Panc1 (cell line): Measurements from ENCODE around the gene ELMO2. TPM values are rescaled to one million over a fixed set of nuclear protein-coding genes. Genes with fewer than 3 reads are reported as not detected.

Experiments
- ATAC-seq: fragments of 200-7000 bp; cut with Tn5 transposase; 2 replicates; pipeline ENCODE4 v1.9.1; 2020; ENCODE audit warnings: mild to moderate bottlenecking, moderate library complexity
- BruUV-seq: library from RNA; stranded (reverse); fragments of 400-500 nt; replicated peaks from 2 replicates; lab custom pipeline; 2021; lab: Mats Ljungman, UMichigan
- CTCF ChIA-PET: fragments of 300-600 bp; sonication (Branson Sonifier 250); formaldehyde crosslinking; loops from one replicate; lab custom pipeline; 2022; ENCODE audit warnings: antibody characterized with exemption; lab: Charles Lee
- POLR2A ChIA-PET: fragments of 300-600 bp; sonication (Branson Sonifier 250); formaldehyde crosslinking; loops from one replicate; lab custom pipeline; 2022; ENCODE audit warnings: antibody characterized with exemption; lab: Charles Lee
- DNase-seq: peaks from one replicate; pipeline ENCODE4 v3.0.0-alpha.2; 2010; ENCODE audit warnings: low read depth, low spot score
- H3K27ac ChIP-seq: 2 replicates; pipeline ENCODE4 v1.5.1; 2011; ENCODE audit warnings: mild to moderate bottlenecking, low read length, inconsistent platforms
- H3K27me3 ChIP-seq: fragments of 200-500 bp; sonication (Bioruptor generic); 2 replicates; pipeline ENCODE4 v1.6.0; 2014; ENCODE audit warnings: low read length, inconsistent platforms; ENCODE audit not compliant: control insufficient read depth, insufficient read depth
- H3K36me3 ChIP-seq: fragments of 200-500 bp; sonication (Bioruptor generic); 2 replicates; pipeline ENCODE4 v1.5.1; 2014; ENCODE audit warnings: inconsistent platforms, mild to moderate bottlenecking, low read length, moderate library complexity; ENCODE audit not compliant: control insufficient read depth, insufficient read depth
- H3K4me1 ChIP-seq: 2 replicates; pipeline ENCODE4 v1.5.1; 2011; ENCODE audit warnings: inconsistent platforms, mild to moderate bottlenecking, low read length, moderate library complexity; ENCODE audit not compliant: control insufficient read depth, insufficient read depth
- H3K4me3 ChIP-seq, 2 experiments: 2 replicates each; pipeline ENCODE4 v1.5.1; 2011 to 2012; ENCODE audit warnings: low read depth in 2 of 2, low read length in 2 of 2, mild to moderate bottlenecking in 2 of 2, inconsistent platforms in 1 of 2, moderate library complexity in 1 of 2
- H3K9me3 ChIP-seq: fragments of 200-500 bp; sonication (Bioruptor generic); 2 replicates; pipeline ENCODE4 v1.5.1; 2014; ENCODE audit warnings: low read depth, mild to moderate bottlenecking, inconsistent platforms, low read length, moderate library complexity; ENCODE audit not compliant: control insufficient read depth, insufficient read depth
- CTCF ChIP-seq: fragments of 450-650 bp; IDR thresholded peaks from 2 replicates; pipeline ENCODE4 v1.5.1; 2017; ENCODE audit warnings: mild to moderate bottlenecking
- POLR2AphosphoS5 ChIP-seq: IDR thresholded peaks from 2 replicates; pipeline ENCODE4 v1.6.1; 2012; ENCODE audit warnings: mild to moderate bottlenecking, low read depth, low read length, moderate library complexity
- SIN3A ChIP-seq: IDR thresholded peaks from 2 replicates; pipeline ENCODE4 v1.6.1; 2012; ENCODE audit warnings: low read depth, mild to moderate bottlenecking, low read length, moderate library complexity, borderline replicate concordance; ENCODE audit not compliant: insufficient read depth
- TCF7L2 ChIP-seq: IDR thresholded peaks from 2 replicates; pipeline ENCODE4 v1.6.1; 2011; ENCODE audit warnings: mild to moderate bottlenecking, low read depth, low read length, inconsistent platforms
- in situ Hi-C: cut with HindIII; loops from 2 replicates; pipeline ENCODE4 v1.10.0; 2016; ENCODE audit warnings: low sequenced_read_pairs, low pct_unique_long_range_greater_than_20kb
- intact Hi-C: fragments of 100-400 bp; cut with micrococcal nuclease; formaldehyde crosslinking; loops from one replicate; pipeline ENCODE4 v1.10.0; 2022; ENCODE audit not compliant: unreplicated experiment
- total RNA-seq: library from RNA; stranded (reverse); gene quantifications from one replicate; pipeline ENCODE4 v1.2.1, GENCODE V29; 2021; ENCODE audit not compliant: unreplicated experiment
- TF ChIP-seq, protein P1 (sequence below), 2 experiments: IDR thresholded peaks; 2 replicates each; pipeline ENCODE4 v1.6.1; 2011 to 2012; ENCODE audit warnings: low read depth in 2 of 2, control low read depth in 1 of 2, low read length in 1 of 2, mild to moderate bottlenecking in 1 of 2, moderate library complexity in 1 of 2; ENCODE audit not compliant: insufficient read depth in 1 of 2

The ELMO2 gene
- total RNA-seq, 1 experiment from 2014 or later, result 40.4 TPM

DNA sequence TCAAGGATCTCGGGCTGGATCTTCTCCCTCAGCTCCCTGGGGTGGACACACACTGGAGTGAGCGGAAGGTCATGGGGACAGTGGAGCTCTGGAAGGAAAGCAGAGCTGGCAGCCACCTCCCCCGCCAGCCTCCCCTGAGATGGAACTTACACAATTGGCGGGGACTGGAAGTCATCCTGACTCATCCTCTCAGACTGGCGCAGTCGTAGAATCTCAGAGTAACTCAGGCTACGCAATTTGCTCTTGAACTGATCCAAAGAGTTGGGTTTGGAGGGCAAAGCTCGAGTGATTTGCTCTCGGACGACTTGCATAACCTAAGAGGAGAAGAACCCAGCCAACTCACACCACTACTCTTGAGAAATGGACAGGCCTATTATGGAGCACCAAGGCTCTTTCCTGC lies 34.8 kb downstream of the ELMO2 start:
- DNase-seq (no peak), ATAC-seq (no peak)
- no peak overlapping the region for H3K4me3 ChIP-seq
- TF ChIP-seq POLR2AphosphoS5 (no peak), TCF7L2 (no peak), SIN3A (no peak), CTCF (no peak)
- TF ChIP-seq, protein P1, sequence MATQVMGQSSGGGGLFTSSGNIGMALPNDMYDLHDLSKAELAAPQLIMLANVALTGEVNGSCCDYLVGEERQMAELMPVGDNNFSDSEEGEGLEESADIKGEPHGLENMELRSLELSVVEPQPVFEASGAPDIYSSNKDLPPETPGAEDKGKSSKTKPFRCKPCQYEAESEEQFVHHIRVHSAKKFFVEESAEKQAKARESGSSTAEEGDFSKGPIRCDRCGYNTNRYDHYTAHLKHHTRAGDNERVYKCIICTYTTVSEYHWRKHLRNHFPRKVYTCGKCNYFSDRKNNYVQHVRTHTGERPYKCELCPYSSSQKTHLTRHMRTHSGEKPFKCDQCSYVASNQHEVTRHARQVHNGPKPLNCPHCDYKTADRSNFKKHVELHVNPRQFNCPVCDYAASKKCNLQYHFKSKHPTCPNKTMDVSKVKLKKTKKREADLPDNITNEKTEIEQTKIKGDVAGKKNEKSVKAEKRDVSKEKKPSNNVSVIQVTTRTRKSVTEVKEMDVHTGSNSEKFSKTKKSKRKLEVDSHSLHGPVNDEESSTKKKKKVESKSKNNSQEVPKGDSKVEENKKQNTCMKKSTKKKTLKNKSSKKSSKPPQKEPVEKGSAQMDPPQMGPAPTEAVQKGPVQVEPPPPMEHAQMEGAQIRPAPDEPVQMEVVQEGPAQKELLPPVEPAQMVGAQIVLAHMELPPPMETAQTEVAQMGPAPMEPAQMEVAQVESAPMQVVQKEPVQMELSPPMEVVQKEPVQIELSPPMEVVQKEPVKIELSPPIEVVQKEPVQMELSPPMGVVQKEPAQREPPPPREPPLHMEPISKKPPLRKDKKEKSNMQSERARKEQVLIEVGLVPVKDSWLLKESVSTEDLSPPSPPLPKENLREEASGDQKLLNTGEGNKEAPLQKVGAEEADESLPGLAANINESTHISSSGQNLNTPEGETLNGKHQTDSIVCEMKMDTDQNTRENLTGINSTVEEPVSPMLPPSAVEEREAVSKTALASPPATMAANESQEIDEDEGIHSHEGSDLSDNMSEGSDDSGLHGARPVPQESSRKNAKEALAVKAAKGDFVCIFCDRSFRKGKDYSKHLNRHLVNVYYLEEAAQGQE (IDR thresholded peaks at IDR 0.05; ENCODE audit: insufficient read depth in 1 of 2, low read depth in 2 of 2, low read length in 1 of 2), result no peak
- H3K36me3 ChIP-seq, result peaks cover 15% of the 10 kb centered on the region
- H3K4me1 ChIP-seq, result no peaks in the 10 kb centered on the region
- no peaks in the 10 kb centered on the region for H3K27me3 ChIP-seq
- ChIA-PET POLR2A (no interaction called here), CTCF (no interaction called here)
- BruUV-seq, result no TSS peak
- in situ Hi-C loops (no loop called here), intact Hi-C loops (no loop called here)
- no peak overlapping the region for H3K27ac ChIP-seq
- H3K9me3 ChIP-seq, result no peaks in the 10 kb centered on the region

DNA sequence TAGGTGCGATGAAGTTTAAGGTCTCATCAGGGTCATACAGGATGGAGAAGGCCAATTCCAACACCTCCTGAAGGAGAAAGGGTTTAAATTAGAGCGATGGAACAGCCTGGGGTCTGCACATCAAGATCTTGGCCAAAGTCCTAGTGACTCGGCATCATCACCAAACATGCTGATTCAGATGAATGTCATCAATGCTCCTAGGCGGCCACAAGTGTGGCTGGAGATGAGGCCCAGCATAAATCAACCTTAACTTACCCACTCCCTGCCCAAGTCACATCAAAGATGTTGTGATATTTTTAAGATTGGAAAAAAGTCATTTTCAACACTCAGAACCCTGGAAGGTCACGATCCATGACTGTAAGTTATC lies 37.5 kb downstream of the ELMO2 start:
- in situ Hi-C loops, result no loop called here
- H3K36me3 ChIP-seq, result peaks cover 11% of the 10 kb centered on the region
- CTCF ChIA-PET, result no interaction called here
- no peaks in the 10 kb centered on the region for H3K4me1 ChIP-seq
- H3K27ac ChIP-seq, result no peak overlapping the region
- no peak for DNase-seq
- TF ChIP-seq, protein P1 (IDR thresholded peaks at IDR 0.05; ENCODE audit: insufficient read depth in 1 of 2, low read depth in 2 of 2, low read length in 1 of 2), result no peak
- TF ChIP-seq SIN3A, result no peak
- TF ChIP-seq TCF7L2, result no peak
- no peak for TF ChIP-seq POLR2AphosphoS5
- TF ChIP-seq CTCF, result no peak
- intact Hi-C loops, result no loop called here
- POLR2A ChIA-PET, result no interaction called here
- no peaks in the 10 kb centered on the region for H3K9me3 ChIP-seq
- no peaks in the 10 kb centered on the region for H3K27me3 ChIP-seq
- BruUV-seq, result no TSS peak
- no peak overlapping the region for H3K4me3 ChIP-seq
- no peak for ATAC-seq
